ENCODE data around the gene TTC9C.
"Not testable (repeated sequence)": the region's sequence is repeated elsewhere in the genome, so short reads cannot be mapped to it uniquely, and the experiment has no call there.

The TTC9C gene

DNA sequence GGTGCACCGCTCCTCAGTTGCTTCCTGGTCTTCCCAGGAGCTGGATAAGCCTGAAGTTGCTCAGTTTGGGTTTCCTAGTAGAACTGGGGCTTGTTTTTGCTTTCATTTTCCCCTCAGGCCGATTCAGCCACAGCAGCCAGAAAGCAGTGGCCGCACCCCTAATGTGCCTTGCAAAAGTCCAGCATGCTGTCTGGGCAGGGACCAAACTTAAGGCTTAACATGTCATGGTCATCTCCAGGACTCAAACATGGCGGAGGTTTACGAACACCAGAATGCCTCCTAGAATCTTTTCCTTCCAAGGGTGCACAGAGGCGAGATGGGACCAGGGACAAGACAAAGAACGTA is 18.3 kb upstream of the TTC9C start:
- DNase-seq: peak; percentile 49 to 51

DNA sequence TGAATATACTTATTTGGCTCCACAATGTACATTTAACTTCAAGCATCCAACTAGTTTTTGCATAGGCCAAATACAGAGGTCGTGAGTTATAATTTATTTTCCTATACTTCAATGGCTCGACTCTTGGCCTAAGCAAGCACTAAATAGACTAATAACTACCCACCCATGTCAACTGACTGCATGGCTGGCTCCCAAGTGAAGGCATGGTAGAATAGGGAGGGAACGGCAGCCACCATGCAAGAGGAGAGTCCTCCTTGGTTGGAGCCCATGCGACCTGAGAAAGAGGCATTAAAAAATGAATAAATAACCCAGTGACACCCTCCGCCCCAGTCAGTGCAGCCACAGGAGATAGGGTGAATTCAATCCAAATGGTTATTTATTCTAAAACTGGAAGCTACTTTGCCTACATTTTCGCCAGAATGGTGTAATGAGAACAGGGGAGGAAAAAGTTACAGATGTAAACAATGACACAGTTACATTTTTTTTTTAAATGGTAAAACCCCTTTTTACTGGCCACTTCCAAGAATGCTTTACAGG is 15.9 kb upstream of the TTC9C start:
- no peak for DNase-seq

DNA sequence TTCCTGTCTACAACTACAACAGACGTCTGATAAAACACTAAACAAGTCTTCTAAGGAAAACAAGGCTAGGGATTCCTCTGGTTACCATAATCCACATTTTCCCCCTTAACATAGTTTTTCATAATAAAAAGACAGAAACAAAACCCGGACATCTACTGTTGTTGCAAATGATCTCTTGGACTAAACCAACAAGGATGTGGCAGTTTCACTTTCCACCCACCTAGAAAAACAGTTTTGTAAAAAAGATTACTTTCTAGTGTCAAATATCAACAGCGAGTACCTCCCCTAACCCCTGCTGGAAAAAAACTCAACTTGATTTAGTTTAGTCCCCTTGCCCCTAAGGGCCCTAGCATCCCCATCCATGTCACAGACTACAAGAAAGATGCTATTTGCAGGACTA is 15.4 kb upstream of the TTC9C start:
- no peak for DNase-seq

DNA sequence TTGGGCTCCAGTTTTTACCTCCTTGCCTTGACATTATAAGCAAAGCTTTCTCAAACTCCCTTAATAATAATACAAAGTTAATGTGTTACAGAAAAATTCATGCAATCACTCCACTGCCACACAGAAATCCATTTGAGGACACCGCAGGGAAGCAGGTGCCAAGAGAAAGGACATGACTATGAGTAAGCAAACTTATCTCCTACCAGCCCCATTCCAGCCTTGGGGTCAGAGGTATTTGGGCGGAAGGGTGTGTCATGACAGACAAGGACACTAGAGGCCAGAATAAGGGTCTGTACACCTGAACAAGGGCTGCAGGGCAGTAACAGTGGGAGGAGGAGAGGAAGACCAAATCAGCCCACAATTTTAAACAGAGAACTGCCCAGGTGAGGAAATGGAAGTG is 14.9 kb upstream of the TTC9C start:
- DNase-seq: no peak

GRCh38 chr11:62715150-62716130 is 12.8 kb upstream of the TTC9C start:
- DNase-seq: no peak

GRCh38 chr11:62716206-62716605 is 12.1 kb upstream of the TTC9C start:
- DNase-seq: no peak

GRCh38 chr11:62716816-62717215 is 11.5 kb upstream of the TTC9C start:
- DNase-seq: no peak

DNA sequence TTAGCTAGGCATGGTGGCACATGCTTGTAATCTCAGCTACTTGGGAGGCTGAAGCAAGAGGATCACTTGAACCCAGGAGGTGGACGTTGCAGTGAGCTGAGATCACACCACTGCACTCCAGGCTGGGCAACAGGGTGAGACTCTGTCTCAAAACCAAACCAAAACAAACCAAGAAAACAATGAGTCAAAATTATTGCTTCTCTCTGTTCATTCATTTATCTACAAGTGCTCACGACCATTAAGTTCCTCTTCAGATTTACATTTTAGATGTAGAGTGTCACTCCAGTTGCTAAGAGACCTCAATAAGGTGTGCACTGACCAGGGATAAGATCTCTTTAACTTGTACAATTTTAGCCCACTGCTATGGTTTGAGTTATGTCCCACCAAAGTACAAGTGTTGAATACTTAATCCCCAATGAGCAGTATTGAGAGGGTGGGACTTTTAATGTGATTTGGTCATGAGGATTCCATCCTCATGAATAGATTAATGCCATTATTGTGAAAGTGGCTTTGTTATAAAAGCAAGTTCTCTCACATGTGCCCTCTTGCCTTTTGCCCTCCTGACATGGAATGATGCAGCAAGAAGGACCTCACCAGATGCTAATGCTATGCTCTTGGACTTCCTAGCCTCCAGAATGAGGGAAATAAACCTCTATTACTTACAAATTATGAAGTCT is 8.8 kb upstream of the TTC9C start:
- no peak for DNase-seq

DNA sequence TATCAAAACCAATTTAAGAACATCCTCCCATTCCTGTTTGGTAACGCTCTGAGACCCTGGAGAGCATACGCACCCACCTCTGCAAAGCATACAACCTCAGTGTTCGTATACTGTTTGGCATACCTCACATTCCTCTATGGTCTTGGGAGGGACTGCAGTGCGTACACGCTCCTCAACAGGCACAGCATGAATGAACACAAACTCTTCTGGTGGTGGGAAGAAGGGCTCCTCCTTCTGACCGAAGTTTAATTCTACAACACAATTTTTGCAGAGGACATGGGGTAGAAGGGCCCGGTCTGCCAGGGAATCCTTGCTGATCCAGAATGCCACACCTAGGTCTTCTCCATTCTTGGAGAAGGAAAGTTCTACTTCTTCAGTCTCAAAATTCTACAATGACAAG is 6.3 kb upstream of the TTC9C start:
- DNase-seq: no peak

GRCh38 chr11:62724171-62724570 is 4.1 kb upstream of the TTC9C start:
- no peak for DNase-seq

DNA sequence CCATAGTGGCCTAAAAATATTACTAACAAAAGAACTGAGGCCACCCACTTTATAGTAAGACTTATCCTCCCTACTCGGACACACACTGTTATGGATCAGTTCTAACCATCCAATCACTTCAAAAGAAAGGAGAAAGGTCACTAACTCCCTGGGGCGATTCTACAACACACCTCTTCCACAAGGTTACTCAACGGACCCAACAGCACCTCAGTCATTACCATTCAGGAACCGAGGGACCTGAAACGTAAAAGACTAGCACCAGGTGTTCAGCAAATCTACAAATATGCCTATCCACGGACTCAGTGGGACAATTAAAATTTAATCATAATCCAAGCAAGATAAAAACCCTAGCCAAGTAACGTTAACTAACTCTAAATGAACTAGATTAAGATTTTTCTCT is 2.6 kb upstream of the TTC9C start:
- DNase-seq: no peak

DNA sequence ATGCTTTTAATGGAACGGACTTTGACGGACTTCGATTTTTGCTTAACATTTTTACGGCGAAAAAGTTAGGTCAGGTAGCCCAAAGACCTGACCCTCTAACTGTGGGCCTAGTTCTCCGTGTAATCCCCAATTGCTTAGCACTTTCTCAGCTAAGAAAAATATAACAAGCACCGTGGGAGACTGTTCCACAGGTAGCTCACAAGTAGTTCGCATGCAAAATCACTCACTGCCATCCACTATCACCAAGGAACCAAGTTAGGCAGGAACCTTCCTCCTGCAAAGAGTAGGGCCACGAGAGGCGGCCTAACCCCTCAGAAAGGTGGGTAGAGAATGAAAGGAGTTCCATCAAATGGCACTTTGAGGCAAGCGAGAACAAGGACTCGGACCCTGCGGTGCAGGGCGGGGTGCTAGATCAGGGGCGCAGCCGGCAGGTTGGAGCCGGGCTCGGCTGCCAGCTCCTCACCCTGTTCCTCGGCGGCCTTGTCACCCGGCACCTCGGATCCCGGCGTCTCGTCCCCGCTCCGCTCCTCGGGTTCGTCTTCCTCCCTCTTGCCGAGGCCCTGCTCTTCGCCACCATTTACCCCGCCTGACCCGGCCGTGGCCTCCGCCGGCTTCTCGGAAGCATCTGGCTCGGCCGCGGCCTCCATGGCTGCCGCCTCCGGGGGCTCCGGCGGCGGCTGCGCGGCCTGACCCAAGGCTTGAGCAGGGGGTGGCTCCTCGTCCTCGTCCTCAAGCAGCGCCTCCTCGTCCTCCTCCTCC is 2.0 kb upstream of the TTC9C start:
- DNase-seq: no peak

DNA sequence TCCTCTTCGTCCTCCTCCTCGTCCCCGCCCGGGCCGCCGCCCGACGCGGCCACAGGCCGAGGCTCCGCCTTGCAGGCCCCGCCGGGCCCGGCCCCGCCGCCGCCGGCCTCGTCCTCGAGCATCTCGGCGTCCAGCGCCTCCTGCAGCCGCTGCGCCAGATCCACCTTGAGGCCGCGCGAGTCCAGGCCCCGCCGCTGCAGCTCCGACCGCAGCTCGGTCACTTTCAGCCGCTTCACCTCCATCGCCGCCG is 1.4 kb upstream of the TTC9C start:
- DNase-seq: no peak

DNA sequence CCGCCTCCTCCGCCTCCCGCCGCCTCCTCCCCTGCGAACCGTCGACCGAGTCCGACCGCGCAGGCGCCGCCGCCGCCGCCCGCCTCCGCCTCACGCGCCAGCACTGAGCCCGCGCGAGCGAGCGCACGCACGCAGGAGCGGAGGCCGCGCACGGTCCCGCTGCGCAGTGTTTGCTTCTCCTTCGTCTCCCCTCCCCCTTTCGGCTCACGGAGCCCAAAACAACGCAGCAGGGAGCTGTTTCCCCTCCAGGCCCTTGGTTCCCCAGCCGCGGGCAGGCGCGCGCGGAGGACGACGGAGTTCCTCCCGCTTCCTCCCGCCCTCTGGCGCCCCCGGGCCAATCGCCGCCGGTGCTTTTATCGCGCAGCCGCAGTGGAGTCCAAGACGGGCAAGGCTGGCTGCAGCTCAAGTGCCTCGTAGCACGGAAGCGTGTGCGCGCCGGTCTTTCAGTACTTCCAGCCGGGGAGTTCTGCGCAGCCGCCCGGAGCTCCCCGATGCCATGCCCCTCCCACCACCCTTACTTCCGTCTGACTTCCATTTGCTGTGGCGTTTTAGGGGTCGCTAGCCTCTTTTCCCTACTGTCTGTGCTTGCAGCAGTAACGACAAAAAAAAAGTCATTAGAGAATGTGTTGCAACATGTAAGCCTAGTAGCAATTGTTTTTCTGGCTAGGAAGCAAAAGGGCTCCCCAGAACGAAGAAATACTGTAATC is 968 bp upstream of the TTC9C start, which contains the start of gene HNRNPUL2:
HNRNPUL2 (minus strand) TSS at position 293 of the 707 bp plus-strand sequence. CDS start 301 bp downstream, outside the sequence.
- DNase-seq: peak; percentile 98 to 99

GRCh38 chr11:62727872-62728170 is 465 bp upstream of the TTC9C start:
- peak; percentile 98 for DNase-seq

GRCh38 chr11:62730076-62730475 is 1.8 kb downstream of the TTC9C start:
- DNase-seq: not testable (repeated sequence)

- DNase-seq: peak; percentile 40 to 45
These were observed 4.5 kb downstream of the TTC9C start for GRCh38 chr11:62732830-62733229.

DNA sequence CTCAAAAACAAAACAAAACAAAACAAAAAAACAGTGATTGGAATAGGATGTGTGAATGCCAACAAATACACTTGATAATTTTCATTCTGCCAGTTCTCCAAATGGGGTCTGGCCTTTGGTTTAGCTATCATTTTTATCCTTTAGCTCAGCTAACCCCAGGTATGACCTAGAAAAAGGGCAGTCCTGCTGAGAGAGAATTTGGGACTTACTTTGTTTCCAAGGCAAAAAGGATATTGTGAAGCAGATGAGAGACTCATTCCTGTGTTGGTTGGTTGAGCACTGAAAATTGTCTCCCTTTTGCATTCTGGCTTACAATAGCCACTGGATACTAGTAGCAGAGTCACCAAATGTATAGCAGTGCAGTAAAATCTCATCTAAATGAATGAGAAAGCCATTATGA is 8.9 kb downstream of the TTC9C start:
- no peak for DNase-seq

- DNase-seq: no peak
These were observed 19.3 kb downstream of the TTC9C start for GRCh38 chr11:62747475-62748160.

DNA sequence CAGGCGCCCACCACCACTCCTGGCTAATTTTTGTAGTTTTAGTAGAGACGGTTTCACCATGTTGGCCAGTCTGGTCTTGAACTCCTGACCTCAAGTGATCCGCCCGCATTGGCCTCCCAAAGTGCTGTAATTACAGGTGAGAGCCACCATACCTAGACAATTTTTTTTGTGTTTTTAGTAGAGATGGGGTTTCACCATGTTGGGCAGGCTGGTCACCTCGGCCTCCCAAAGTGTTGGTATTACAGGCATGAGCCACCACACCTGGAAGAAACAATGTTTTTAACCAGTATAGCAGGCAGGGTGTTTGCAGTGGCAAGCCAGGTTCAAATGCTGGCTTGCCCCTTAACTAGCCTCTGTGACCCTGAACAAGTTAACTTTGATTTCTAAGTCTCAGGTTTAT is 21.6 kb downstream of the TTC9C start:
- DNase-seq: not testable (repeated sequence)

DNA sequence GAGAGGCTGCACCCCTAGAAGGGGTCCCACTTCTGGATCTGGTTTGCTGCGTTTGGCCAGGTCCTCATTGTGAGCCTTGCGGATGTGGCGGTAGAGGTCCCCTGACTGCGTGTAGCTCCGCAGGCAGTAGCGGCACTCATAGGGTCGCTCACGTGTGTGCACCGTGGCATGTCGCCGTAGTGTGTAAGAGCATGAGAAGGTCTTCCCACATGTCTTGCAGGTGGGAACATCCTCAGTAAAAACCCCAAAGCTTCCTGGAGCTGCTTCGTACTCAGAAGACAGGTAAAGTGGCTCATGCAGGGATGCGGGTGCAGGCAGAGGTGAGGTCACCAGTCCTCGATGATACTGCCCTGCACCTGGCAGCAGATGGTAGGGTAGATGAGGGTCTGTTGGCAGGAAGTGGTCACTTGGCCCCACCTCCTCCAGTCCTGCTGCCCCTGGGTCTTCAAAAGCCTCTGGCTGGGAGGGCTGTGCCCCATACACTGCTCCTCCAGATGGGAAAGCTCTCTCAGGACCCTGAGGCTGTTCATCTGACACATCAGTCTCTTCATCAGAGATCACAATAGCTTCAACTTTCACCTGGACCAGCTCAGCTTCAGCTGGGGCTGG is 24.0 kb downstream of the TTC9C start:
- DNase-seq: no peak
